SK-N-MC (cell line): ENCODE results near the gene TBC1D2B.

Source experiments
- DNase-seq: peaks from one replicate; pipeline ENCODE4 v3.0.0-alpha.2; 2011; ENCODE audit warnings: low read depth, low spot score
- H3K27ac ChIP-seq: fragments of 200-600 bp; sonication (generic); 2 replicates; pipeline ENCODE4 v1.5.1; 2016; ENCODE audit warnings: mixed run types
- H3K36me3 ChIP-seq: fragments of 200-600 bp; sonication (generic); 2 replicates; pipeline ENCODE4 v1.6.1; 2017; ENCODE audit warnings: antibody characterized with exemption, low read length, mixed read lengths; ENCODE audit not compliant: insufficient read depth
- H3K4me3 ChIP-seq: fragments of 200-600 bp; sonication (generic); 2 replicates; pipeline ENCODE4 v1.5.1; 2016
- H3K9ac ChIP-seq: fragments of 200-600 bp; sonication (generic); 2 replicates; pipeline ENCODE4 v1.8.0; 2017; ENCODE audit warnings: mixed run types, mixed read lengths; ENCODE audit not compliant: insufficient read length
- H3K9me3 ChIP-seq: fragments of 200-600 bp; sonication (generic); 2 replicates; pipeline ENCODE4 v1.6.1; 2017; ENCODE audit warnings: low read depth, mild to moderate bottlenecking, antibody characterized with exemption, low read length, moderate library complexity, mixed read lengths
- EZH2 ChIP-seq: fragments of 200-600 bp; sonication (generic); IDR thresholded peaks from one replicate; pipeline ENCODE4 v1.6.1; 2017; ENCODE audit warnings: antibody characterized with exemption
- FOXP2 ChIP-seq: optimal IDR thresholded peaks from 2 replicates; pipeline ENCODE3; 2011; ENCODE audit warnings: mild to moderate bottlenecking, moderate library complexity; ENCODE audit not compliant: insufficient read depth; ENCODE audit errors: extremely low read length, control extremely low read depth
- POLR2AphosphoS5 ChIP-seq: IDR thresholded peaks from 2 replicates; pipeline ENCODE4 v1.6.1; 2012; ENCODE audit warnings: mild to moderate bottlenecking, low read depth, low read length, borderline replicate concordance

TBC1D2B gene

GRCh38 chr15:77986891-77987764 is 90.4 kb downstream of the TBC1D2B start:
- Histone ChIP-seq H3K36me3 (no peaks in the 10 kb centered on the region), H3K4me3 (no peak overlapping the region), H3K27ac (no peak overlapping the region), H3K9me3 (no peaks in the 10 kb centered on the region), H3K9ac (no peak overlapping the region)
- TF ChIP-seq POLR2AphosphoS5 (no peak), FOXP2 (no peak), EZH2 (no peak)
- no peak for DNase-seq

DNA sequence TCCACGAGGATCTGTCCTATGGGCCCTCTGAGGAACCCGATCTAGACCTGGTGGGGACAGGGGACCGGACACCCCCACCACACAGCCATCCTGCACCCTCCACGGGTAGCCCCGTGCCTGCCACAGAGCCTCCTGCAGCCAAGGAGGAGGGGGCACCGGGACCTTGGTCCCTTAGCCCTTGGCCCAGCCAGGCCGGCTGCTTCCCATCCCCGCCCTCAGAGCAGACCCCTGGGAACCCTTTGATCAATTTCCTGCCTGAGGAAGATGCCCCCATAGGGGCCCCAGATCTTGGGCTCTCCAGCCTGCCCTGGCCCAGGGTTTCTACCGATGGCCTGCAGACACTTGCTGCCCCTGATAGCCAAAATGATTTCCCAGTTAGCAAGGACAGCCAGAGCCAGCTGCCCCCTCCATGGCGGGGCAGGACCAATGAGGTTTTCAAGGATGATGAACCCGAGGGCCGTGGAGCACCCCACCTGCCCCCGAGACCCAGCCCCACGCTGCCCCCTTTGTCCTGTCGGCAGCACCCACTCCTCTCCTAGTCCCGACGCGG is 91.5 kb downstream of the TBC1D2B start:
- Histone ChIP-seq H3K27ac (no peak overlapping the region), H3K9me3 (no peaks in the 10 kb centered on the region), H3K9ac (no peak overlapping the region), H3K4me3 (no peak overlapping the region), H3K36me3 (no peaks in the 10 kb centered on the region)
- no peak for TF ChIP-seq EZH2
- no peak for TF ChIP-seq FOXP2
- TF ChIP-seq POLR2AphosphoS5 = no peak
- DNase-seq = no peak

DNA sequence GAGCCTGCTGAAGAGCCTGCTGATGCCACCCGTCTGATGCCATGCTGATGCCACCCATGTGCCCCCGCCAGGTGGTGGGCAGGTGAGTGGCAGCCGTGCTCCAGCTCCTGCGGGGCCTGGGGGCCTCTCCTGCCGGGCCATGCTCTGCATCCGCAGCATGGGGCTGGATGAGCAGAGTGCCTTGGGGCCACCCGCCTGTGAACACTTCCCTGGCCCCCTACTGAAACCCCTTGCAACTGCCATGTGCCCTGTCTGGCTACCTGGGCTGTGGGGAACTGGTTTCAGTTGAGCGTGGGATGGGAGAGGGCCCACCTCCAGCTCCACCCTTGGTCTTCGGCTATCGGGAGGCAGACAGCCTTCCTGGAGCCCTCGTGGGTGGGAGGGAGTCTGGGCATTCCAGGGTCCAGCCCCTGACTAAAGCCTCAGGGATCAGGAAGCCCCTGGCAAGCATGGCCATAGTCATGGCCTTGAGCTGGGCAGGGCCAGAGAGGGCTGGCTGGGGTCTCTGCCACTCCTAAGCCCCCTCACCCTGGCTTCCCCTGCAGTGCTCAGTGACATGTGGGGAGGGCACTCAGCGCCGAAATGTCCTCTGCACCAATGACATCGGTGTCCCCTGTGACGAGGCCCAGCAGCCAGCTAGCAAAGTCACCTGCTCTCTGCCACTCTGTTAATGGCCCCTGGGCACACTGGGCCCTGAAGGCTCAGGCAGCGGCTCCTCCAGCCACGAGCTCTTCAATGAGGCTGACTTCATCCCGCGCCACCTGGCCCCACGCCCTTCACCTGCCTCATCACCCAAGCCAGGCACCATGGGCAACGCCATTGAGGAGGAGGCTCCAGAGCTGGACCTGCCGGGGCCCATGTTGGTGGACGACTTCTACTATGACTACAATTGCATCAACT is 92.2 kb downstream of the TBC1D2B start:
- H3K4me3 ChIP-seq = no peak overlapping the region
- no peak overlapping the region for H3K27ac ChIP-seq
- H3K9me3 ChIP-seq = no peaks in the 10 kb centered on the region
- no peak for DNase-seq
- H3K36me3 ChIP-seq = no peaks in the 10 kb centered on the region
- no peak overlapping the region for H3K9ac ChIP-seq
- TF ChIP-seq EZH2 (no peak), POLR2AphosphoS5 (no peak), FOXP2 (no peak)

- H3K27ac ChIP-seq = no peak overlapping the region
- H3K9ac ChIP-seq = no peak overlapping the region
- no peak for TF ChIP-seq EZH2
- TF ChIP-seq POLR2AphosphoS5 = no peak
- no peak for TF ChIP-seq FOXP2
Observed at GRCh38 chr15:77984446-77984861, 93.1 kb downstream of the TBC1D2B start.

GRCh38 chr15:77983708-77984445 is 93.6 kb downstream of the TBC1D2B start:
- no peaks in the 10 kb centered on the region for H3K9me3 ChIP-seq
- no peaks in the 10 kb centered on the region for H3K36me3 ChIP-seq
- H3K9ac ChIP-seq = no peak overlapping the region
- no peak for DNase-seq
- TF ChIP-seq EZH2 (no peak), FOXP2 (no peak), POLR2AphosphoS5 (no peak)
- no peak overlapping the region for H3K4me3 ChIP-seq
- H3K27ac ChIP-seq = no peak overlapping the region

More at GRCh38 chr15:77984446-77984861, 93.1 kb downstream of the TBC1D2B start:
- Histone ChIP-seq H3K4me3 (no peak overlapping the region), H3K36me3 (no peaks in the 10 kb centered on the region), H3K9me3 (no peaks in the 10 kb centered on the region)
- no peak for DNase-seq

- no peak for TF ChIP-seq EZH2
- TF ChIP-seq FOXP2 = no peak
- TF ChIP-seq POLR2AphosphoS5 = no peak
- H3K9me3 ChIP-seq = no peaks in the 10 kb centered on the region
- H3K4me3 ChIP-seq = no peak overlapping the region
- no peak overlapping the region for H3K9ac ChIP-seq
- no peaks in the 10 kb centered on the region for H3K36me3 ChIP-seq
- DNase-seq = no peak
- no peak overlapping the region for H3K27ac ChIP-seq
Observed at GRCh38 chr15:77983091-77983707, 94.3 kb downstream of the TBC1D2B start.

- Histone ChIP-seq H3K9me3 (no peaks in the 10 kb centered on the region), H3K27ac (no peak overlapping the region), H3K9ac (no peak overlapping the region), H3K36me3 (no peaks in the 10 kb centered on the region), H3K4me3 (no peak overlapping the region)
- TF ChIP-seq EZH2 (no peak), POLR2AphosphoS5 (no peak), FOXP2 (no peak)
- no peak for DNase-seq
Observed at GRCh38 chr15:77982127-77982490, 95.4 kb downstream of the TBC1D2B start.
